Fibroblast of lung (primary cell): ENCODE data around the gene CDKAL1. TPM values are rescaled to one million over a fixed set of nuclear protein-coding genes. Genes with fewer than 3 reads are reported as not detected.
A peak's percentile ranks its signal among the peaks of the same experiment; 100 is the strongest.

Experiments used
- DNase-seq, 2 donors: peaks; one replicate each; pipeline versions ENCODE4 v3.0.0 to v3.0.0-alpha.2; 2010; ENCODE audit warnings: low read depth in 2 of 2
- H2AFZ ChIP-seq: 2 replicates; pipeline ENCODE4 v1.5.1; 2012; ENCODE audit warnings: low read length, control low read depth, inconsistent platforms
- H3K27ac ChIP-seq: 2 replicates; pipeline ENCODE4 v1.5.1; 2011; ENCODE audit warnings: low read length, control low read depth; ENCODE audit not compliant: insufficient read depth
- H3K27me3 ChIP-seq: 2 replicates; pipeline ENCODE4 v1.5.1; 2011; ENCODE audit warnings: mild to moderate bottlenecking, low read length; ENCODE audit not compliant: control insufficient read depth, insufficient read depth
- H3K36me3 ChIP-seq: 2 replicates; pipeline ENCODE4 v1.5.1; 2011; ENCODE audit warnings: low read length; ENCODE audit not compliant: control insufficient read depth, insufficient read depth
- H3K4me1 ChIP-seq: 2 replicates; pipeline ENCODE4 v1.5.1; 2011; ENCODE audit warnings: low read length; ENCODE audit not compliant: control insufficient read depth, insufficient read depth; ENCODE audit errors: extremely low read depth
- H3K4me2 ChIP-seq: 2 replicates; pipeline ENCODE4 v1.5.1; 2011; ENCODE audit warnings: low read length, control low read depth; ENCODE audit not compliant: insufficient read depth; ENCODE audit errors: extremely low read depth
- H3K4me3 ChIP-seq, 4 experiments: fragments of 200-600 bp in 1 of 4; sonication (generic) in 1 of 4; replicated peaks in 1 of 4; 2 replicates each; pipeline ENCODE4 v1.5.1; 2011 to 2016; ENCODE audit warnings: low read length in 4 of 4, low read depth in 3 of 4, mild to moderate bottlenecking in 3 of 4, control low read depth in 2 of 4, inconsistent platforms in 1 of 4, mixed read lengths in 1 of 4; ENCODE audit not compliant: insufficient read depth in 1 of 4; ENCODE audit errors: control extremely low read depth in 1 of 4
- H3K79me2 ChIP-seq: 2 replicates; pipeline ENCODE4 v1.5.1; 2012; ENCODE audit warnings: mild to moderate bottlenecking, low read length, inconsistent platforms; ENCODE audit not compliant: control insufficient read depth, insufficient read depth
- H3K9ac ChIP-seq: 2 replicates; pipeline ENCODE4 v1.5.1; 2011; ENCODE audit warnings: mild to moderate bottlenecking, low read length, control low read depth; ENCODE audit not compliant: insufficient read depth
- H3K9me3 ChIP-seq: 2 replicates; pipeline ENCODE4 v1.5.1; 2012; ENCODE audit warnings: low read depth, low read length; ENCODE audit not compliant: control insufficient read depth, insufficient read depth
- H4K20me1 ChIP-seq: 2 replicates; pipeline ENCODE4 v1.5.1; 2011; ENCODE audit warnings: low read length; ENCODE audit not compliant: control insufficient read depth, insufficient read depth; ENCODE audit errors: extremely low read depth
- CTCF ChIP-seq, 2 donors: IDR thresholded peaks in 1 of 2; conservative IDR thresholded peaks in 1 of 2; 1 replicate in 1 of 2; 2 replicates in 1 of 2; pipeline ENCODE4 v1.5.1; 2011 to 2012; ENCODE audit warnings: low read length in 2 of 2, control low read depth in 1 of 2, inconsistent platforms in 1 of 2, low read depth in 1 of 2, mild to moderate bottlenecking in 1 of 2
- EZH2 ChIP-seq: IDR thresholded peaks from 2 replicates; pipeline ENCODE4 v1.5.1; 2012; ENCODE audit warnings: low read length, control low read depth, mild to moderate bottlenecking; ENCODE audit errors: missing control alignments
- polyA plus RNA-seq, 2 donors: library from polyadenylated mRNA; depleted of rRNA in 1 of 2; stranded (reverse) in 1 of 2; unstranded in 1 of 2; fragments of >200 nt; gene quantifications; 2 replicates each; pipeline ENCODE4 v1.2.1, GENCODE V29; 2011 to 2012; ENCODE audit warnings: missing spikeins in 1 of 2
- total RNA-seq: library from RNA; depleted of rRNA; stranded (reverse); fragments of >200 nt; gene quantifications from 2 replicates; pipeline ENCODE4 v1.2.1, GENCODE V29; 2014

The CDKAL1 gene
- total and polyA plus RNA-seq, 2 donors (not counting 1 experiment from before 2014, with no cell fraction given) = 7.4 to 15.0 TPM

- no peak overlapping the region for H3K4me2 ChIP-seq
- H3K27me3 ChIP-seq = no peaks in the 10 kb centered on the region
- no peaks in the 10 kb centered on the region for H3K4me1 ChIP-seq
These were observed 331.8 kb downstream of the CDKAL1 start for GRCh38 chr6:20866036-20866435.

DNA sequence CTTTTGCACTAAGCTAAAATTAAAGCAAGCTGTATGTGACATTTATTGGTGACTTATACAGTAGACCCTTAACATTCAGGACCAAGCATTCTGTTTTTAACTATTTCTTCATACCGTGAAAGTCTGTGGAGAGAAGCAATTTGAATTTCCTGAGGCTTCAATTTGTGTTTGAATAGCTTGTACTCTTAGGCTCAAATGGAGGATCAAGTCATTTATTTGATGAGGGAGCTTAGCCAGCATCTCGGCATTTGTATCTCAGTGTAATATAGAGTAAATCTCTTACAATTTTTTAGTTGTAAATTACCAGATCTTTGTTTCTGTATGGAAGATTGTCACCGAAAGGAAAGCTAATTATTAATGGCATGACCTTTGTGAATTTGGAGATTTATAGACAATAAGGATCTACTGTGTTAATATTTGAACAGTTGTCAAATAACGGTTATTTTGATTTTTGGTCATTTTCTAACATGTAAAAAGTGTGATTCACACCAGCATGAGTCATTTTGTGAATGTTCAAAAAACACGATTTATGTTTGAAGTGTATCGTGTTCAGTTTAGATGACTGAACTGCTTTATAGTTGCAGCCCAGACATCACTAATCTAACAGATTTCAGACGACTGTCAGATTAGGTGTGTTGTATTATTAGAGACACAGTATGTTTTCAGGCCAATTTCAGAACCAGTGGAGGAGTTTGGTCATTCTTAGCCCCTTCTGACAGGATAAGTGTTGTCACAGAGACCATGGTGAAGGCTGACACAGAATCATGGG is 332.9 kb downstream of the CDKAL1 start:
- H3K27me3 ChIP-seq = no peaks in the 10 kb centered on the region
- H2AFZ ChIP-seq = no peak overlapping the region
- H3K79me2 ChIP-seq = no peaks in the 10 kb centered on the region
- peak; percentile 40 to 59 for DNase-seq
- no peak overlapping the region for H3K9ac ChIP-seq
- no peaks in the 10 kb centered on the region for H3K36me3 ChIP-seq
- H4K20me1 ChIP-seq = no peaks in the 10 kb centered on the region
- H3K9me3 ChIP-seq = no peaks in the 10 kb centered on the region
- H3K27ac ChIP-seq = no peak overlapping the region
- H3K4me2 ChIP-seq = no peak overlapping the region
- H3K4me3 ChIP-seq = no peak overlapping the region
- no peaks in the 10 kb centered on the region for H3K4me1 ChIP-seq
- TF ChIP-seq CTCF (conservative IDR thresholded peaks at IDR 0.05 in 1 of 2, IDR thresholded peaks at IDR 0.05 in 1 of 2; ENCODE audit: low read depth in 1 of 2, low read length in 2 of 2) (no peak), EZH2 (no peak)

More at GRCh38 chr6:20866036-20866435, 331.8 kb downstream of the CDKAL1 start:
- Histone ChIP-seq H2AFZ (no peak overlapping the region), H3K27ac (no peak overlapping the region), H3K4me3 (no peak overlapping the region), H3K79me2 (no peaks in the 10 kb centered on the region), H3K9ac (no peak overlapping the region), H3K9me3 (no peaks in the 10 kb centered on the region), H3K36me3 (no peaks in the 10 kb centered on the region), H4K20me1 (no peaks in the 10 kb centered on the region)
- TF ChIP-seq CTCF (conservative IDR thresholded peaks at IDR 0.05 in 1 of 2, IDR thresholded peaks at IDR 0.05 in 1 of 2; ENCODE audit: low read depth in 1 of 2, low read length in 2 of 2) (no peak), EZH2 (no peak)
- DNase-seq = no peak

GRCh38 chr6:20868397-20869096 is 334.3 kb downstream of the CDKAL1 start:
- H3K36me3 ChIP-seq = no peaks in the 10 kb centered on the region
- H3K4me3 ChIP-seq = no peak overlapping the region
- H3K9me3 ChIP-seq = no peaks in the 10 kb centered on the region
- no peak overlapping the region for H3K27ac ChIP-seq
- H2AFZ ChIP-seq = no peak overlapping the region
- no peaks in the 10 kb centered on the region for H3K4me1 ChIP-seq
- H3K9ac ChIP-seq = no peak overlapping the region
- no peak for TF ChIP-seq EZH2
- TF ChIP-seq CTCF (conservative IDR thresholded peaks at IDR 0.05 in 1 of 2, IDR thresholded peaks at IDR 0.05 in 1 of 2; ENCODE audit: low read depth in 1 of 2, low read length in 2 of 2) = no peak
- H3K79me2 ChIP-seq = no peaks in the 10 kb centered on the region
- no peaks in the 10 kb centered on the region for H3K27me3 ChIP-seq
- DNase-seq = peak in 1 of 2 donors; percentile 4
- no peak overlapping the region for H3K4me2 ChIP-seq
- H4K20me1 ChIP-seq = no peaks in the 10 kb centered on the region
